NCI-H146 treated with DMSO at 0.1 percent for 48 hours (cell line): ENCODE measurements around the gene SHH.

Experiments used
- DNase-seq: peaks from one replicate; lab custom pipeline; 2025; ENCODE audit not compliant: unreplicated experiment; lab: John Stamatoyannopoulos, UW

Gene SHH

GRCh38 chr7:155766386-155766785 is 45.9 kb downstream of the SHH start:
- no peak for DNase-seq

- no peak for DNase-seq
Measured at GRCh38 chr7:155765458-155765857, 46.8 kb downstream of the SHH start.

GRCh38 chr7:155764438-155764793 is 47.8 kb downstream of the SHH start:
- DNase-seq: no peak

- no peak for DNase-seq
Measured at GRCh38 chr7:155763691-155764437, 48.4 kb downstream of the SHH start.

GRCh38 chr7:155763122-155763521 is 49.1 kb downstream of the SHH start:
- DNase-seq: no peak

GRCh38 chr7:155762655-155763054 is 49.6 kb downstream of the SHH start:
- no peak for DNase-seq

- DNase-seq: no peak
Measured at GRCh38 chr7:155762036-155762435, 50.2 kb downstream of the SHH start.

GRCh38 chr7:155761162-155761561 is 51.1 kb downstream of the SHH start:
- no peak for DNase-seq

GRCh38 chr7:155759740-155760430 is 52.4 kb downstream of the SHH start:
- DNase-seq: no peak

- DNase-seq: no peak
Measured at GRCh38 chr7:155758348-155758747, 53.9 kb downstream of the SHH start.

GRCh38 chr7:155756322-155756721 is 55.9 kb downstream of the SHH start:
- DNase-seq: no peak

- DNase-seq: no peak
Measured at GRCh38 chr7:155755026-155755425, 57.2 kb downstream of the SHH start.

- DNase-seq: no peak
Measured at GRCh38 chr7:155754165-155754564, 58.1 kb downstream of the SHH start.

- no peak for DNase-seq
Measured at GRCh38 chr7:155753446-155753965, 58.8 kb downstream of the SHH start.

GRCh38 chr7:155752756-155753445 is 59.4 kb downstream of the SHH start:
- no peak for DNase-seq

GRCh38 chr7:155751409-155751808 is 60.9 kb downstream of the SHH start:
- DNase-seq: no peak

- DNase-seq: no peak
Measured at GRCh38 chr7:155750255-155751125, 61.8 kb downstream of the SHH start.
